ENCODE results near the gene ABI3.
"Not testable (repeated sequence)": the region's sequence is repeated elsewhere in the genome, so short reads cannot be mapped to it uniquely, and the experiment has no call there.

The ABI3 gene, protein sequence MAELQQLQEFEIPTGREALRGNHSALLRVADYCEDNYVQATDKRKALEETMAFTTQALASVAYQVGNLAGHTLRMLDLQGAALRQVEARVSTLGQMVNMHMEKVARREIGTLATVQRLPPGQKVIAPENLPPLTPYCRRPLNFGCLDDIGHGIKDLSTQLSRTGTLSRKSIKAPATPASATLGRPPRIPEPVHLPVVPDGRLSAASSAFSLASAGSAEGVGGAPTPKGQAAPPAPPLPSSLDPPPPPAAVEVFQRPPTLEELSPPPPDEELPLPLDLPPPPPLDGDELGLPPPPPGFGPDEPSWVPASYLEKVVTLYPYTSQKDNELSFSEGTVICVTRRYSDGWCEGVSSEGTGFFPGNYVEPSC

DNA sequence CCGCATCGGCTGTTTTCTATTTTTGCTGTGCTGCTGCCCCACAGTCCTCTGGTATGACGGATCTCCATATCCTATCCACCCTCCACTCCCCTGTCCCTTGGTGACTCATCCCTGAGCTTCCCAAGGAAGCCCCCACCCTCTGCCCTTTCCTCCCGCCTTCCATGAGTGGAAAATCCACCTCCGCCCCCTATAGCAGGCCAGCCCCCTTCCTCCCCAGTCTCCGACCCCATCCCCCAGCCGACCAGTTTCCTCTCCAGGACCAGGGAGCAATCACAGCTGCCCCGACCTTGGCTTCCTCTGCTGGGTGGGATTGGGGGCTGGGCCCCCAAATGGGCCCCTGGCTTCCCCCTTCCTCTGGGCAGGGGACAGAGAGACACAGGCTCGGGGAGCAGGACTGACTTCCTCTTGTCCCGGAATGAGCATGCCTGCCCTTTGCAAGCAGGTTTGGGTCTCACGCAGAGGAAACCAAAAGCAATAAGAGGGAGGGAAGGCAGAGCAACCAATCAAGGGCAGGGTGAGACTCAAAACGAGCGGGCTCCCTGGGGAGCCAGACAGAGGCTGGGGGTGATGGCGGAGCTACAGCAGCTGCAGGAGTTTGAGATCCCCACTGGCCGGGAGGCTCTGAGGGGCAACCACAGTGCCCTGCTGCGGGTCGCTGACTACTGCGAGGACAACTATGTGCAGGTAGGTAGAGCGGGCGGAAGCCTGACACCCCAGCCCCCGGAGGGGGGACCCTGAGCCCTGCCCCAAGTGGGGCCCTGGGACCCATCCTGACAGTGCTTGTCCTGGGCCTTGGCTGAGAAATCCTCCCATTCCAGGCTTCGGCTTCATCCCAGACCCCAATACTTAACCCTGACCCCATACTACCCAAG, at the start of gene ABI3, which contains the start of gene GNGT2:
Gene ABI3, plus strand, starts transcription at position 550 of the 872 bp plus-strand sequence. Its CDS starts 18 bp downstream, at position 568.
Gene GNGT2, minus strand, starts transcription at position 417 of the 872 bp plus-strand sequence. CDS start 3,152 bp downstream, outside the sequence.
- Histone ChIP-seq H3K27me3 (ENCODE audit: control insufficient read depth in 1 of 2, insufficient read depth in 2 of 2, low read length in 2 of 2) (peaks cover 0 to 8% of the 10 kb centered on the region in 2 donors), H3K4me3 (ENCODE audit: low read depth in 1 of 2, low read length in 2 of 2) (peak within 1 kb of the TSS in 1 of 2 donors; percentile 16), H3K9me3 (ENCODE audit: low read length) (no peaks in the 10 kb centered on the region), H3K27ac (ENCODE audit: low read depth, low read length) (peak within 1 kb of the TSS; percentile 9), H3K4me1 (ENCODE audit: insufficient read depth, low read length) (no peaks in the 10 kb centered on the region), H3K36me3 (ENCODE audit: insufficient read depth, low read length) (no peaks in the 10 kb centered on the region), H3K9ac (ENCODE audit: low read length) (no peak within 1 kb of the TSS)

DNA sequence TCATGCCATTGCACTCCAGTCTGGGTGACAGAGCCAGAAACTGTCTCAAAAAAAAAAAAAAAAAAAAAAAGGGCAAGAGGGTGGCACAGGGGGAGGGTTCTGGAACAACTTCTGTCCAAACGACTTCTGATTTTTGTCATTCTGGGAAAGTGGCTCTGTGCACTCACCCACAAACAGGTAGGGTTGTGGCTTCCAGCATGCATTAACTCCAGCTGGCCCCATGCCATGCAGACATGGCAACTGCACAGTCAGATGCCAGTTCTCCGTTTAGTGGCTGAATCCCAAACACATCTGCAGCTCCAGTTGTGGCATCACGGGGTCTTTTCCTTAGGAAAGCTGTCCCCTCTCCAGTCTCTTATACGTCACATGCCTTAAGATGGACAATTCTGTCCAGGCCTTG, 47.6 kb upstream of the ABI3 start:
- Histone ChIP-seq H3K9ac (ENCODE audit: low read length) (no peak overlapping the region), H3K27me3 (ENCODE audit: control insufficient read depth in 1 of 2, insufficient read depth in 2 of 2, low read length in 2 of 2) (peaks cover 0 to 6% of the 10 kb centered on the region in 2 donors), H3K4me3 (ENCODE audit: low read depth in 1 of 2, low read length in 2 of 2) (no peak overlapping the region), H3K4me1 (ENCODE audit: insufficient read depth, low read length) (no peaks in the 10 kb centered on the region), H3K36me3 (ENCODE audit: insufficient read depth, low read length) (no peaks in the 10 kb centered on the region), H3K9me3 (ENCODE audit: low read length) (no peaks in the 10 kb centered on the region), H3K27ac (ENCODE audit: low read depth, low read length) (no peak overlapping the region)

DNA sequence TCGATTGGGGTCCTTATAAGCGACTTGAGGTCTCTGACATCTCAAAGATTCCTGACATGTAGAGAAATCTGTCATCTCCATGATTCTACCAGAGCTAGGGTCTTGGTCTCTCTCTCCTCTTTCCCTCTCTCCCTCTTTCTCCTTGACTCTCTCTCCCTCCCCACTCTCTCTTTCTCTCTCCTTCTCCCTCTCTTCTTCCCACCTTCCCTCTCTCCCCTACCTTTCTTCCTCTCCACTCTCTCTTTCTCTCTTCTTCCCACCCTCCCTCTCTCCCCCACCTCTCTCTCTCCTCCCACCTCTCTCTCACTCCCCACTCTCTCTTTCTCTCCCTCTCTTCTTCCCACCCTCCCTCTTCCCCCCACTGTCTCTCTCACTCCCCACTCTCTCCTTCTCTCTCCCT, 45.4 kb upstream of the ABI3 start:
- H3K36me3 ChIP-seq (ENCODE audit: insufficient read depth, low read length) = no peaks in the 10 kb centered on the region
- no peak overlapping the region for H3K9ac ChIP-seq (ENCODE audit: low read length)
- no peak overlapping the region for H3K4me3 ChIP-seq (ENCODE audit: low read depth in 1 of 2, low read length in 2 of 2)
- no peak overlapping the region for H3K27ac ChIP-seq (ENCODE audit: low read depth, low read length)
- H3K9me3 ChIP-seq (ENCODE audit: low read length) = no peaks in the 10 kb centered on the region
- H3K27me3 ChIP-seq (ENCODE audit: control insufficient read depth in 1 of 2, insufficient read depth in 2 of 2, low read length in 2 of 2) = peaks cover 5 to 14% of the 10 kb centered on the region in 2 donors
- H3K4me1 ChIP-seq (ENCODE audit: insufficient read depth, low read length) = no peaks in the 10 kb centered on the region

DNA sequence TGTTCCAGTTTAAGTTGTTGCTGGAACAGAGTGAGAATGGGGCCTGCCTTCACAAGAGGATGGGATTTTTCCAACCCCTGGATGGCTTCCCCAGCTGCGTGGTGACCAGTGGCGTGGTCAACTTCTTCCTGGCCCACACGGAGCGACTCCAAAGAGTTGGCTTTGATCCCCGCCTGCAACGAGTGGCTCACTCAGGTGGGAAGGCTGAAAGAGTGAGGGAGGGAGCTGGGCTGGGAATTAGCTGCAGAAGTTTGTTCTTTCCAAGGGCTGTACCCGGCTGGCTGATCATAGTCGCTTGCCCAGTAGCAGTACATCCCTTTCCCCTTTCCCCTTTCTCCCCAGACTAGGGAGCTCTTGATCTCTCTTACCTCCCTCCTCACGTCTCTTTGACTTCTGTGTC, 41.8 kb upstream of the ABI3 start:
- Histone ChIP-seq H3K27ac (ENCODE audit: low read depth, low read length) (no peak overlapping the region), H3K9me3 (ENCODE audit: low read length) (no peaks in the 10 kb centered on the region), H3K27me3 (ENCODE audit: control insufficient read depth in 1 of 2, insufficient read depth in 2 of 2, low read length in 2 of 2) (peaks cover 5 to 13% of the 10 kb centered on the region in 2 donors), H3K4me1 (ENCODE audit: insufficient read depth, low read length) (no peaks in the 10 kb centered on the region), H3K36me3 (ENCODE audit: insufficient read depth, low read length) (no peaks in the 10 kb centered on the region), H3K9ac (ENCODE audit: low read length) (no peak overlapping the region), H3K4me3 (ENCODE audit: low read depth in 1 of 2, low read length in 2 of 2) (no peak overlapping the region)

DNA sequence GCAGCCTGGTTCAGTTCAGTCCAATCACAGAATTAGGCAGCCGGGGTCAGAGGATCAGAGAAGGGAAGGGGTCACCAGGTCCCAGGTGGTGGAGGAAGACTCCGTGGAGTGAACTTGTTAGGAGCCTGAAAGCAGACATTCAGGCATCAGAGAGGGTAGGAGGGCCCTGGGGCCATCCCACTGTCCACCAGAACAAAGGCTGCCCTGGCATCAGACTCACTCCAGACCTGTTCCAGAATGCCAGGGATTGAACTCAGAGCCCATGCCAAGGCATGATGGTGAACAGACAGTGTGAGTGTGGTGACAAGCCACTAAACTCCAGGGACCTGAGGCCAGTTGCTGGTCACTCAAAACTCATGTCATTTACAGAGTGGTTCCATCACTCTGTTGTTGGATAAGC, 40.3 kb upstream of the ABI3 start:
- Histone ChIP-seq H3K36me3 (ENCODE audit: insufficient read depth, low read length) (no peaks in the 10 kb centered on the region), H3K9me3 (ENCODE audit: low read length) (peaks cover under 1% of the 10 kb centered on the region), H3K4me3 (ENCODE audit: low read depth in 1 of 2, low read length in 2 of 2) (no peak overlapping the region), H3K27ac (ENCODE audit: low read depth, low read length) (no peak overlapping the region), H3K4me1 (ENCODE audit: insufficient read depth, low read length) (no peaks in the 10 kb centered on the region), H3K27me3 (ENCODE audit: control insufficient read depth in 1 of 2, insufficient read depth in 2 of 2, low read length in 2 of 2) (peaks cover 5 to 13% of the 10 kb centered on the region in 2 donors), H3K9ac (ENCODE audit: low read length) (no peak overlapping the region)

DNA sequence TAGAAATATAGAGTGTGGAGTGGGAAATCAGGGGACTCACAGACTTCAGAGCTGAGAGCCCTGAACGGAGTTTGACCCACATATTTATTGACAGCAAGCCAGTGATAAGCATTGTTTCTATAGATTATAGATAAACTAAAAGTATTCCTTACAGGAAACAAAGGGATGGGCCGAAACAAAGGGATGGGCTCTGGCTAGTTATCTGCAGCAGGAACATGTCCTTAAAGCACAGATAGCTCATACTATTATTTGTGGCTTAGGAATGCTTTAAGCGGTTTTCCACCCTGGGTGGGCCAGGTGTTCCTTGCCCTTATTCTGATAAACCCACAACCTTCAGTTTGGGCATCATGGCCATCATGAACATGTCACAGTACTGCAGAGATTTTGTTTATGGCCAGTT, 39.8 kb upstream of the ABI3 start:
- H3K9me3 ChIP-seq (ENCODE audit: low read length); H3K4me1 ChIP-seq (ENCODE audit: insufficient read depth, low read length); H3K27ac ChIP-seq (ENCODE audit: low read depth, low read length); H3K36me3 ChIP-seq (ENCODE audit: insufficient read depth, low read length); H3K4me3 ChIP-seq (ENCODE audit: low read depth in 1 of 2, low read length in 2 of 2); H3K9ac ChIP-seq (ENCODE audit: low read length): not testable (repeated sequence)
- H3K27me3 ChIP-seq (ENCODE audit: control insufficient read depth in 1 of 2, insufficient read depth in 2 of 2, low read length in 2 of 2) = peaks cover 5 to 13% of the 10 kb centered on the region in 2 donors

DNA sequence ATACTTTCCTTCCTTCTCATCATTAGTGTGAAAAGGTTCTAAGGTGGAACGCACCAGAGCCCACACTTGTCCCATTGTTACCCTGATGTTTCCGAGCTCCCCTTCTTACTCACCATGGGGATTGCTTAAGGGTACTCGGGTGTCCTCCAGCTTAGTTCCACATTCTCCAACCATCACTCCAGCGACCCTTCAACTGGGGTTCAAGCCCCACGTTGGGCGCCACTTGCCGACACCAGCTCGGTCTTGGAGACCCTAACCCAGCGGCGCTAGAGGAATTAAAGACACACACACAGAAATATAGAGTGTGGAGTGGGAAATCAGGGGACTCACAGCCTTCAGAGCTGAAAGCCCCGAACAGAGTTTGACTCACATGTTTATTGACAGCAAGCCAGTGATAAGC, 34.5 kb upstream of the ABI3 start:
- not testable (repeated sequence) for H3K4me1 ChIP-seq (ENCODE audit: insufficient read depth, low read length); H3K27ac ChIP-seq (ENCODE audit: low read depth, low read length); H3K27me3 ChIP-seq (ENCODE audit: control insufficient read depth in 1 of 2, insufficient read depth in 2 of 2, low read length in 2 of 2); H3K36me3 ChIP-seq (ENCODE audit: insufficient read depth, low read length); H3K9ac ChIP-seq (ENCODE audit: low read length); H3K4me3 ChIP-seq (ENCODE audit: low read depth in 1 of 2, low read length in 2 of 2)
- peaks cover 17% of the 10 kb centered on the region for H3K9me3 ChIP-seq (ENCODE audit: low read length)

DNA sequence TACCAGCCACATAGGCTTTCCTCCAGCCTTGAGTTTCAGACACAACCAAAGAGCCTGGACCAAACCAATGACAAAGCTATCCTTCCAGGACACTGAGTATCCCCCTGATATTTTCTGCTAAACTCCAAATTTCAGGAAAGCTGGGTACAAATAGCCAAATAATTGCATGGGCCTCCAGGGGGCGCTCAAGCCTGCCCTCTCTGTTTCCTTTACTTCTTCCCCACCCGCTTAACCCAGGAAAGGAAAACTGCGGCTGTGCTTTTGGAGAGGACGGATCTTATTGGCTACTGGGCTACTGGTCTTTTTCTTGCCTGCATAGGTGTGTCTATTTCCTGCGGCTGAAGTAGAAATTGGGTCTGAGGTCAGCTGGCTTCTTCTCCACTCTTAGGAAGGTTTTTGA, 30.2 kb upstream of the ABI3 start:
- Histone ChIP-seq H3K27me3 (ENCODE audit: control insufficient read depth in 1 of 2, insufficient read depth in 2 of 2, low read length in 2 of 2) (no peaks in the 10 kb centered on the region), H3K36me3 (ENCODE audit: insufficient read depth, low read length) (no peaks in the 10 kb centered on the region), H3K4me3 (ENCODE audit: low read depth in 1 of 2, low read length in 2 of 2) (no peak overlapping the region), H3K4me1 (ENCODE audit: insufficient read depth, low read length) (no peaks in the 10 kb centered on the region), H3K27ac (ENCODE audit: low read depth, low read length) (no peak overlapping the region), H3K9ac (ENCODE audit: low read length) (no peak overlapping the region), H3K9me3 (ENCODE audit: low read length) (peaks cover 15% of the 10 kb centered on the region)

DNA sequence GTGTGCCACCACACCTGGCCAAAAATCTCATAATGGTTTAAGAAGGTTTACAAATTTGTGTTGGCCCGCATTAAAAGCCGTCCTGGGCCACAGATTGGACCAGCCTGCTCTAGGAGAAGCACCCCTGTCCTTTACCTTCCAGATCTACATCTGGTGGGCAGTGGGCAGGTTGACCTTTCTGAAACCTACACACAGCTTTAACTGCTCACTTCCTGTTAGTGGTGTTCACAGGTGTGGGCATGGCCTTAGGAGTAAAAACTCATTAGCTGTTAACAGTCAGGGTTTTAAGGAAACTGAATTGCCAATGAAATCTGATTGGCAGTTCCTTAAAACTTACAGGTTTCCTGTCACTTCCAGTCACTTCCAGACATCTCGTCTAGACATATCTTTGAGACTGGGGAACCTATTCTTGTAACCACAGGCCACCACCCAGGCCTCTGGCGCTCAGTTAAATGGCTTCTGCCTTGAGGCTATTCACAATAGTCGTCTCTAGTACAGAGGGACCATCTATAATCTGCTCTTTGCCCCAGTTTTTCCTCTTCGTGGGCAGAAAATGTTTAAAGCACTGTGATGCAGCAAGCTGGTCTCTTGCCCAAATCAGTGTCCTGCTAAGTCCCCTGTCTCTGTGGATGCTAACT, 29.4 kb upstream of the ABI3 start:
- Histone ChIP-seq H3K9ac (ENCODE audit: low read length) (no peak overlapping the region), H3K27ac (ENCODE audit: low read depth, low read length) (no peak overlapping the region), H3K9me3 (ENCODE audit: low read length) (peaks cover 8% of the 10 kb centered on the region), H3K36me3 (ENCODE audit: insufficient read depth, low read length) (no peaks in the 10 kb centered on the region), H3K4me3 (ENCODE audit: low read depth in 1 of 2, low read length in 2 of 2) (no peak overlapping the region), H3K4me1 (ENCODE audit: insufficient read depth, low read length) (no peaks in the 10 kb centered on the region), H3K27me3 (ENCODE audit: control insufficient read depth in 1 of 2, insufficient read depth in 2 of 2, low read length in 2 of 2) (no peaks in the 10 kb centered on the region)

DNA sequence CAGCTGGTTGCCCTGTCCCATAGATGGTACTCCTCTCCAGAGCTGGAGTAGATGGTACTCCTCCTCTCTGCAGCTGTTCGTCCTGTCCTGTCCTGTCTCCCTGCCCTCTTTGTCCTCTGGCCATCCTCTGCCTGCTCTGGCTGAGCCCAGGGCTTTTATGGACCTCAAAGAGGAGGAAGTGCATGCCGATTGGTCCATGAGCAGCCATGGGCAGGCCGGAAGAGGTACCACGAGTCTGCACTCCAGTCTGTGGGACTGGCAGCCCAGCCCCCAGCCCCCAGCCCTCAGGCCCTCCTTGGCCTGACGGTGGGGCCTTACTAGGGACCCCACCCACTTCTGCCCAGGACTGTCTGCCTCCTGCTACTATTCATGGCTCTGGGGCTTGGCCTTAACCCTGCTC, 27.2 kb upstream of the ABI3 start:
- Histone ChIP-seq H3K27ac (ENCODE audit: low read depth, low read length) (no peak overlapping the region), H3K36me3 (ENCODE audit: insufficient read depth, low read length) (no peaks in the 10 kb centered on the region), H3K4me1 (ENCODE audit: insufficient read depth, low read length) (no peaks in the 10 kb centered on the region), H3K4me3 (ENCODE audit: low read depth in 1 of 2, low read length in 2 of 2) (no peak overlapping the region), H3K9me3 (ENCODE audit: low read length) (no peaks in the 10 kb centered on the region), H3K27me3 (ENCODE audit: control insufficient read depth in 1 of 2, insufficient read depth in 2 of 2, low read length in 2 of 2) (no peaks in the 10 kb centered on the region), H3K9ac (ENCODE audit: low read length) (no peak overlapping the region)

DNA sequence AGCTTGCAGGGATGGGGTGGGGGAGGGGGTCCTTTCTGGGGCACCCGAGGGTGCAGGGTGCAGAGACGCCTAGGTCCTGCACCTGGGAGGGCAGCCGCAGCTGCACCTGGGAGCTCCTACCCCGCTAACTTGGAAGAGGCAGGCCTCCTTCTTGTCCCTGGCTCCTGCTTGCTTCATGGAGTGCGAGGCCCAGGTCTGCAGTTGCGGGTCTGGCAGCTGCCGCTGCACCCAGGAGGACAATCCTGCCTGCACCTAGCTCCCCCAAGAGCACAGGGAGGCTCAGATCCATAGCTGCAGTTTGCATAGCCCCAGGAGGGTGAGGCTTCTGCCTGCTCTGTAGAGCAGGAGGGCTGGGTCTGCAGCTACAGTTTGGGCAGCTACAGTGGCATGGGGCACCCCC, 26.7 kb upstream of the ABI3 start:
- Histone ChIP-seq H3K27me3 (ENCODE audit: control insufficient read depth in 1 of 2, insufficient read depth in 2 of 2, low read length in 2 of 2) (no peaks in the 10 kb centered on the region), H3K36me3 (ENCODE audit: insufficient read depth, low read length) (no peaks in the 10 kb centered on the region), H3K9ac (ENCODE audit: low read length) (no peak overlapping the region), H3K4me3 (ENCODE audit: low read depth in 1 of 2, low read length in 2 of 2) (no peak overlapping the region), H3K27ac (ENCODE audit: low read depth, low read length) (no peak overlapping the region), H3K4me1 (ENCODE audit: insufficient read depth, low read length) (no peaks in the 10 kb centered on the region), H3K9me3 (ENCODE audit: low read length) (no peaks in the 10 kb centered on the region)
